GM12878 (cell line): ENCODE results near the gene BBS12.
"Not testable (repeated sequence)": the region's sequence is repeated elsewhere in the genome, so short reads cannot be mapped to it uniquely, and the experiment has no call there.

Experiments used
- POLR2AphosphoS2 ChIP-seq: IDR thresholded peaks from 2 replicates; pipeline ENCODE4 v1.6.1; 2011; ENCODE audit warnings: low read depth, mild to moderate bottlenecking, low read length, improper control_type of control experiment, moderate library complexity
- POLR2AphosphoS5 ChIP-seq: IDR thresholded peaks from 2 replicates; pipeline ENCODE4 v1.6.1; 2011; ENCODE audit warnings: mild to moderate bottlenecking, low read length, inconsistent platforms

- TF ChIP-seq POLR2AphosphoS5, POLR2AphosphoS2: not testable (repeated sequence)
Observed at GRCh38 chr4:122786920-122787319, 54.4 kb downstream of the BBS12 start.
